Neuron (in vitro differentiated cells): ENCODE data around the gene ACIN1.
"Not testable (repeated sequence)": the region's sequence is repeated elsewhere in the genome, so short reads cannot be mapped to it uniquely, and the experiment has no call there.

ENCODE experiments used
- H2AFZ ChIP-seq: one replicate; pipeline ENCODE4 v1.6.1; 2013; ENCODE audit warnings: low read depth, mild to moderate bottlenecking, inconsistent platforms, low read length, moderate library complexity
- H3K27me3 ChIP-seq: one replicate; pipeline ENCODE4 v1.6.1; 2013; ENCODE audit warnings: low read length; ENCODE audit not compliant: insufficient read depth
- H3K36me3 ChIP-seq: one replicate; pipeline ENCODE4 v1.6.1; 2013; ENCODE audit warnings: low read length; ENCODE audit not compliant: insufficient read depth
- H3K4me1 ChIP-seq: one replicate; pipeline ENCODE4 v1.6.1; 2013; ENCODE audit warnings: low read length; ENCODE audit not compliant: insufficient read depth
- H3K4me3 ChIP-seq: 2 replicates; pipeline ENCODE4 v1.5.1; 2013; ENCODE audit warnings: mild to moderate bottlenecking, low read length, moderate library complexity
- H3K9me3 ChIP-seq: one replicate; pipeline ENCODE4 v1.6.1; 2013; ENCODE audit warnings: low read length

Gene ACIN1

GRCh38 chr14:23108169-23108568, 13.2 kb upstream of the ACIN1 start:
- H2AFZ ChIP-seq, H3K36me3 ChIP-seq, H3K4me3 ChIP-seq, H3K4me1 ChIP-seq, H3K9me3 ChIP-seq: not testable (repeated sequence)
- peaks cover 12% of the 10 kb centered on the region for H3K27me3 ChIP-seq

- H3K4me3 ChIP-seq, H2AFZ ChIP-seq, H3K36me3 ChIP-seq, H3K4me1 ChIP-seq, H3K9me3 ChIP-seq: not testable (repeated sequence)
- peaks cover 12% of the 10 kb centered on the region for H3K27me3 ChIP-seq
Observed at GRCh38 chr14:23107620-23108019, 12.7 kb upstream of the ACIN1 start.

GRCh38 chr14:23106747-23107045, 11.8 kb upstream of the ACIN1 start:
- H3K4me3 ChIP-seq: no peak overlapping the region
- no peaks in the 10 kb centered on the region for H3K4me1 ChIP-seq
- no peak overlapping the region for H2AFZ ChIP-seq
- H3K27me3 ChIP-seq: peaks cover 12% of the 10 kb centered on the region
- H3K9me3 ChIP-seq: no peaks in the 10 kb centered on the region
- no peaks in the 10 kb centered on the region for H3K36me3 ChIP-seq

- Histone ChIP-seq H3K4me1 (no peaks in the 10 kb centered on the region), H2AFZ (no peak overlapping the region), H3K36me3 (no peaks in the 10 kb centered on the region), H3K27me3 (peaks cover 12% of the 10 kb centered on the region), H3K4me3 (no peak overlapping the region), H3K9me3 (no peaks in the 10 kb centered on the region)
Observed at GRCh38 chr14:23105348-23105824, 10.4 kb upstream of the ACIN1 start.

- Histone ChIP-seq H3K4me1 (no peaks in the 10 kb centered on the region), H2AFZ (no peak within 1 kb of the TSS), H3K27me3 (peaks cover 12% of the 10 kb centered on the region), H3K9me3 (no peaks in the 10 kb centered on the region), H3K36me3 (no peaks in the 10 kb centered on the region), H3K4me3 (no peak within 1 kb of the TSS)
Observed at GRCh38 chr14:23104591-23105347, 9.8 kb upstream of the ACIN1 start, which contains the start of gene CIROP. Gene CIROP, minus strand, starts transcription at chr14:23104989. Its CDS starts 69 bp downstream, at chr14:23104920.

GRCh38 chr14:23104070-23104590, 9.2 kb upstream of the ACIN1 start:
- H3K9me3 ChIP-seq: no peaks in the 10 kb centered on the region
- H3K4me1 ChIP-seq: no peaks in the 10 kb centered on the region
- H3K4me3 ChIP-seq: no peak overlapping the region
- peaks cover 2% of the 10 kb centered on the region for H3K36me3 ChIP-seq
- peaks cover 12% of the 10 kb centered on the region for H3K27me3 ChIP-seq
- H2AFZ ChIP-seq: no peak overlapping the region

- no peaks in the 10 kb centered on the region for H3K9me3 ChIP-seq
- H3K4me1 ChIP-seq: no peaks in the 10 kb centered on the region
- peaks cover 12% of the 10 kb centered on the region for H3K27me3 ChIP-seq
- H3K4me3 ChIP-seq: no peak overlapping the region
- peaks cover 7% of the 10 kb centered on the region for H3K36me3 ChIP-seq
- H2AFZ ChIP-seq: no peak overlapping the region
Observed at GRCh38 chr14:23103581-23103980, 8.6 kb upstream of the ACIN1 start.

GRCh38 chr14:23102801-23103200, 7.9 kb upstream of the ACIN1 start:
- Histone ChIP-seq H3K9me3 (no peaks in the 10 kb centered on the region), H2AFZ (no peak overlapping the region), H3K27me3 (peaks cover 12% of the 10 kb centered on the region), H3K4me3 (no peak overlapping the region), H3K36me3 (peaks cover 14% of the 10 kb centered on the region), H3K4me1 (no peaks in the 10 kb centered on the region)

GRCh38 chr14:23101986-23102625, 7.2 kb upstream of the ACIN1 start:
- Histone ChIP-seq H3K4me3 (no peak overlapping the region), H3K36me3 (peaks cover 19% of the 10 kb centered on the region), H3K4me1 (no peaks in the 10 kb centered on the region), H3K27me3 (peaks cover 12% of the 10 kb centered on the region), H3K9me3 (no peaks in the 10 kb centered on the region), H2AFZ (no peak overlapping the region)

GRCh38 chr14:23101213-23101970, 6.5 kb upstream of the ACIN1 start:
- peaks cover 6% of the 10 kb centered on the region for H3K4me1 ChIP-seq
- no peaks in the 10 kb centered on the region for H3K9me3 ChIP-seq
- H3K27me3 ChIP-seq: peaks cover 12% of the 10 kb centered on the region
- no peak overlapping the region for H3K4me3 ChIP-seq
- no peak overlapping the region for H2AFZ ChIP-seq
- peaks cover 19% of the 10 kb centered on the region for H3K36me3 ChIP-seq

GRCh38 chr14:23099212-23099861, 4.4 kb upstream of the ACIN1 start:
- Histone ChIP-seq H2AFZ (no peak overlapping the region), H3K27me3 (peaks cover 8% of the 10 kb centered on the region), H3K4me1 (peaks cover 7% of the 10 kb centered on the region), H3K4me3 (no peak overlapping the region), H3K9me3 (no peaks in the 10 kb centered on the region), H3K36me3 (peaks cover 19% of the 10 kb centered on the region)

GRCh38 chr14:23097786-23098185, 2.9 kb upstream of the ACIN1 start:
- Histone ChIP-seq H3K36me3 (peaks cover 25% of the 10 kb centered on the region), H3K9me3 (no peaks in the 10 kb centered on the region), H3K4me3 (no peak overlapping the region), H2AFZ (no peak overlapping the region), H3K4me1 (peaks cover 21% of the 10 kb centered on the region), H3K27me3 (no peaks in the 10 kb centered on the region)
